Type B pancreatic cell (in vitro differentiated cells): ENCODE results near the gene FTCD. TPM values are rescaled to one million over a fixed set of nuclear protein-coding genes. Genes with fewer than 3 reads are reported as not detected.
A peak's percentile ranks its signal among the peaks of the same experiment; 100 is the strongest.

Source experiments
- DNase-seq: peaks from one replicate; pipeline ENCODE4 v3.0.0; 2021; ENCODE audit warnings: mixed read lengths; ENCODE audit not compliant: unreplicated experiment; ENCODE audit errors: extremely low spot score
- H3K27ac Mint-ChIP-seq: 2 replicates; pipeline ENCODE4 v1.8.0; 2021; ENCODE audit warnings: mild to moderate bottlenecking, mixed read lengths
- H3K27me3 Mint-ChIP-seq: 2 replicates; pipeline ENCODE4 v1.8.0; 2021; ENCODE audit warnings: mixed read lengths
- H3K36me3 Mint-ChIP-seq: 2 replicates; pipeline ENCODE4 v1.8.0; 2021; ENCODE audit warnings: mixed read lengths
- H3K4me1 Mint-ChIP-seq: one replicate; pipeline ENCODE4 v1.8.0; 2021; ENCODE audit warnings: mixed read lengths; ENCODE audit not compliant: unreplicated experiment
- H3K4me3 Mint-ChIP-seq: 2 replicates; pipeline ENCODE4 v1.8.0; 2021; ENCODE audit warnings: mild to moderate bottlenecking, mixed read lengths
- H3K9me3 Mint-ChIP-seq: 2 replicates; pipeline ENCODE4 v1.8.0; 2021; ENCODE audit warnings: mixed read lengths
- CTCF ChIP-seq: fragments of 200-600 bp; sonication (generic); conservative IDR thresholded peaks from 2 replicates; pipeline ENCODE4 v1.5.0; 2021; ENCODE audit warnings: antibody characterized with exemption, mild to moderate bottlenecking
- total RNA-seq: library from RNA; stranded (reverse); gene quantifications from 2 replicates; pipeline ENCODE4 v1.2.1, GENCODE V29; 2021; ENCODE audit warnings: low replicate concordance

FTCD gene
- total RNA-seq, 1 donor from 2014 or later: 26.9 TPM

GRCh38 chr21:46129846-46130651 lies 25.3 kb downstream of the FTCD start:
- H3K9me3 Mint-ChIP-seq: no peaks in the 10 kb centered on the region
- H3K27me3 Mint-ChIP-seq: no peaks in the 10 kb centered on the region
- DNase-seq: no peak
- no peaks in the 10 kb centered on the region for H3K36me3 Mint-ChIP-seq
- no peak for TF ChIP-seq CTCF
- H3K4me3 Mint-ChIP-seq: no peak overlapping the region
- no peak overlapping the region for H3K27ac Mint-ChIP-seq
- peaks cover 8% of the 10 kb centered on the region for H3K4me1 Mint-ChIP-seq

- H3K27ac Mint-ChIP-seq: no peak overlapping the region
- no peak for TF ChIP-seq CTCF
- no peaks in the 10 kb centered on the region for H3K36me3 Mint-ChIP-seq
- H3K27me3 Mint-ChIP-seq: no peaks in the 10 kb centered on the region
- H3K9me3 Mint-ChIP-seq: no peaks in the 10 kb centered on the region
- no peak overlapping the region for H3K4me3 Mint-ChIP-seq
- peaks cover 8% of the 10 kb centered on the region for H3K4me1 Mint-ChIP-seq
- no peak for DNase-seq
Observed at GRCh38 chr21:46128933-46129571, 26.3 kb downstream of the FTCD start.

GRCh38 chr21:46128106-46128932 lies 27.1 kb downstream of the FTCD start:
- Mint-ChIP-seq H3K27me3 (no peaks in the 10 kb centered on the region), H3K4me3 (no peak overlapping the region), H3K4me1 (peaks cover 8% of the 10 kb centered on the region), H3K36me3 (no peaks in the 10 kb centered on the region), H3K27ac (peak overlapping the region; percentile 46), H3K9me3 (no peaks in the 10 kb centered on the region)
- TF ChIP-seq CTCF: no peak
- DNase-seq: no peak

GRCh38 chr21:46127239-46128105 lies 27.9 kb downstream of the FTCD start:
- DNase-seq: no peak
- H3K27me3 Mint-ChIP-seq: no peaks in the 10 kb centered on the region
- no peaks in the 10 kb centered on the region for H3K9me3 Mint-ChIP-seq
- H3K4me3 Mint-ChIP-seq: no peak overlapping the region
- H3K36me3 Mint-ChIP-seq: no peaks in the 10 kb centered on the region
- H3K4me1 Mint-ChIP-seq: peaks cover 8% of the 10 kb centered on the region
- no peak for TF ChIP-seq CTCF
- H3K27ac Mint-ChIP-seq: peak overlapping the region; percentile 46
